MCF 10A (cell line): ENCODE measurements around the gene TNP2. TPM values are rescaled to one million over a fixed set of nuclear protein-coding genes. Genes with fewer than 3 reads are reported as not detected.
A peak's percentile ranks its signal among the peaks of the same experiment; 100 is the strongest.

Experiments used
- BruUV-seq: library from RNA; stranded (reverse); fragments of 400-500 nt; replicated peaks from 2 replicates; lab custom pipeline; 2021; lab: Mats Ljungman, UMichigan
- CTCF ChIA-PET: fragments of 300-600 bp; sonication (Branson Sonifier 250); formaldehyde crosslinking; extraction: SDS; loops from one replicate; lab custom pipeline; 2021; ENCODE audit warnings: antibody characterized with exemption, inconsistent platforms; lab: Yijun Ruan, JAX
- POLR2A ChIA-PET: fragments of 300-600, 350-650 bp; sonication (Branson Sonifier 250); formaldehyde crosslinking; extraction: SDS; loops from one replicate; lab custom pipeline; 2020; ENCODE audit warnings: antibody characterized with exemption, inconsistent platforms; lab: Yijun Ruan, JAX
- DNase-seq: peaks from one replicate; pipeline ENCODE4 v3.0.0-alpha.2; 2018; ENCODE audit not compliant: unreplicated experiment
- H3K27ac Mint-ChIP-seq: one replicate; pipeline ENCODE4 v1.8.0; 2022; ENCODE audit warnings: mild to moderate bottlenecking, low read depth, mixed read lengths; ENCODE audit not compliant: unreplicated experiment
- H3K27me3 Mint-ChIP-seq: one replicate; pipeline ENCODE4 v1.8.0; 2022; ENCODE audit warnings: mixed read lengths; ENCODE audit not compliant: insufficient read depth, unreplicated experiment
- H3K36me3 Mint-ChIP-seq: one replicate; pipeline ENCODE4 v1.8.0; 2022; ENCODE audit warnings: mild to moderate bottlenecking, moderate library complexity, mixed read lengths; ENCODE audit not compliant: insufficient read depth, unreplicated experiment
- H3K4me1 Mint-ChIP-seq: one replicate; pipeline ENCODE4 v1.8.0; 2022; ENCODE audit warnings: mixed read lengths; ENCODE audit not compliant: insufficient read depth, unreplicated experiment
- H3K4me3 Mint-ChIP-seq: one replicate; pipeline ENCODE4 v1.8.0; 2022; ENCODE audit warnings: mild to moderate bottlenecking, moderate library complexity, mixed read lengths; ENCODE audit not compliant: unreplicated experiment
- H3K9me3 Mint-ChIP-seq: one replicate; pipeline ENCODE4 v1.8.0; 2022; ENCODE audit warnings: mixed read lengths; ENCODE audit not compliant: unreplicated experiment
- intact Hi-C: fragments of 100-400 bp; cut with micrococcal nuclease; formaldehyde crosslinking; loops from 2 replicates; pipeline ENCODE4 v1.14.1; 2022
- total RNA-seq: library from RNA; stranded (reverse); gene quantifications from 2 replicates; pipeline ENCODE4 v1.2.3, GENCODE V29; 2022
- TF ChIP-seq, protein P1 (sequence below): fragments of 200-600 bp; IDR thresholded peaks from one replicate; pipeline ENCODE4 v1.8.0; 2022; ENCODE audit warnings: antibody characterized with exemption, mild to moderate bottlenecking; ENCODE audit not compliant: unreplicated experiment

The TNP2 gene
- total RNA-seq, 1 experiment from 2014 or later, result not detected

DNA sequence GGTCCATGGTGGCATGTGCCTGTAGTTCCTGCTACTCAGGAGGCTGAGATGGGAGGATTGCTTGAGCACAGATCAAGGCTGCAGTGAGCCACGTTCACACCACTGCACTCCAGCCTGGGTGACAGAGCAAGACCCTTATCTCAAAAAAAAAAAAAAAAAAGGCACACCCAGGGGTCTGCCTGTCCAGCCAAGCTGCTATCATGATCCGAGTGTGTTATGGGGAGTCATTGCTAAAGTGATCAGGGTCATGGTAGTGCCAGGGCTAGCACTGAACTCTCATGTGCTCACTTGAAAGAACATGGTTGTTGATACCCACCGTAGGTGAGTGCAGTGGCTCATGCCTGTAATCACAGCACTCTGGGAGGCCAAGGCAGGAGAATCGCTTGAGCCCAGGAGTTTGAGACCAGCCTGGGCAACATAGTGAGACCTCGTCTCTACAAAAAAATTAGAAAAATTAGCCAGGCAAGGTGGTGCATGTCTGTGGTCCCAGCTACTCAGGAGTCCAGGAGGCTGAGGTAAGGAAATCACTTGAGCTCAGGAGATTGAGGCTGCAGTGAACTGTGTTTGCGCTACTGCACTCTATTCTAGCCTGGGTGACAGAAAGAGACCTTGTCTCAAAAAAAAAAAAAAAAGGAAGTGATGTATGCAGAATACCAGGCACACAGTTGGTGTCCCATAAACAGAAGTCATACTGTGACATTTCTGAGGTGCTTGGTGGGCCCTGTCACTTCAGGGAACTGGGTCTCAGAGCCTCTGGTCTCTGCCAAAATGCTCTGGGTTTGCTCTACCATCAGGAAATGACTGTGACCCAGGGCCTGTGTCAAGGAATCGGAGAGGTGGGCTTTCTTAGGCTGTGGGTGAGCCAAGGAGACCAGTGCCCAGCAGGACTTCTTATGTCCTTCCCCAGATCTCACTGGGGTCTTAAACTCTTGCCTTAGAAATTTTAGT lies 9.8 kb upstream of the TNP2 start:
- TF ChIP-seq, protein P1, sequence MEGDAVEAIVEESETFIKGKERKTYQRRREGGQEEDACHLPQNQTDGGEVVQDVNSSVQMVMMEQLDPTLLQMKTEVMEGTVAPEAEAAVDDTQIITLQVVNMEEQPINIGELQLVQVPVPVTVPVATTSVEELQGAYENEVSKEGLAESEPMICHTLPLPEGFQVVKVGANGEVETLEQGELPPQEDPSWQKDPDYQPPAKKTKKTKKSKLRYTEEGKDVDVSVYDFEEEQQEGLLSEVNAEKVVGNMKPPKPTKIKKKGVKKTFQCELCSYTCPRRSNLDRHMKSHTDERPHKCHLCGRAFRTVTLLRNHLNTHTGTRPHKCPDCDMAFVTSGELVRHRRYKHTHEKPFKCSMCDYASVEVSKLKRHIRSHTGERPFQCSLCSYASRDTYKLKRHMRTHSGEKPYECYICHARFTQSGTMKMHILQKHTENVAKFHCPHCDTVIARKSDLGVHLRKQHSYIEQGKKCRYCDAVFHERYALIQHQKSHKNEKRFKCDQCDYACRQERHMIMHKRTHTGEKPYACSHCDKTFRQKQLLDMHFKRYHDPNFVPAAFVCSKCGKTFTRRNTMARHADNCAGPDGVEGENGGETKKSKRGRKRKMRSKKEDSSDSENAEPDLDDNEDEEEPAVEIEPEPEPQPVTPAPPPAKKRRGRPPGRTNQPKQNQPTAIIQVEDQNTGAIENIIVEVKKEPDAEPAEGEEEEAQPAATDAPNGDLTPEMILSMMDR, result no peak
- H3K4me1 Mint-ChIP-seq, result peaks cover 6% of the 10 kb centered on the region
- no peak overlapping the region for H3K27ac Mint-ChIP-seq
- DNase-seq, result no peak
- BruUV-seq, result no TSS peak
- intact Hi-C loops, result no loop called here
- CTCF ChIA-PET, result interaction anchor here (0.5 to 0.7 kb wide), 2 partner anchors 38 to 74 kb away, joined by 3 read pairs; no protein-coding TSS in a partner anchor
- H3K9me3 Mint-ChIP-seq, result no peaks in the 10 kb centered on the region
- peaks cover 19% of the 10 kb centered on the region for H3K27me3 Mint-ChIP-seq
- no peaks in the 10 kb centered on the region for H3K36me3 Mint-ChIP-seq
- POLR2A ChIA-PET, result no interaction called here
- H3K4me3 Mint-ChIP-seq, result no peak overlapping the region

DNA sequence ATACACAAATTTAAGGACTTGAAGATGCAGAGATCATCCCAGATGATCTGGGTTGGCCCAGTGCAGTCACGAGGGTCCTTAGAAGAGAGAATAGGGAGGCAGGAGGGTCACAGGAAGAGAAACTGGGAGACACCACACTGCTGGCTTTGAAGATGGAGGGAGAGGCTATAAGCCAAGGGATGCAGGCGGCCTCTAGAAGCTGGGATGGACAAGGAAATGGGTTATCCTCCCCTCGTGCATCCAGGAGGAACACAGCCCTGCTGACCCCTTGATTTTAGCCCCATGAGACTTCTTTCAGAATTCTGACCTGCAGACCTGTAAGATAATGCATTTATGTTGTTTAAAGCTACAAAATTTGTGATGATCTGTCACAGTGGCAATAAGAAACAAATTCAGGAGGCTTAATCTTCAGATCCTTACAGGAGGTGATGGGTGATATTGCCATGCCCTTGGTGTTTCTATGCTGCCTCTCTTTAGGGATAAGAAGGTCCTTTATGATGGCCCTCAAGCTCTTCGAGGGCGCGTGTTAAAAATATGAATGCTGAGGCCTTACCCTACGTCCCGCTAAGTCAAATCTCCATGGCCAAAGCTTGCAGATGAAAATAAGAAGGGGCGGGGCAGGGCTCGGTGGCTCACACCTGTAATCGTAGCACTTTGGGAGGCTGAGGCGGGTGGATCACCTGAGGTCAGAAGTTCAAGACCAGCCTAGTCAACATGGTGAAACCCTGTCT lies 8.6 kb upstream of the TNP2 start:
- no peak overlapping the region for H3K27ac Mint-ChIP-seq

DNA sequence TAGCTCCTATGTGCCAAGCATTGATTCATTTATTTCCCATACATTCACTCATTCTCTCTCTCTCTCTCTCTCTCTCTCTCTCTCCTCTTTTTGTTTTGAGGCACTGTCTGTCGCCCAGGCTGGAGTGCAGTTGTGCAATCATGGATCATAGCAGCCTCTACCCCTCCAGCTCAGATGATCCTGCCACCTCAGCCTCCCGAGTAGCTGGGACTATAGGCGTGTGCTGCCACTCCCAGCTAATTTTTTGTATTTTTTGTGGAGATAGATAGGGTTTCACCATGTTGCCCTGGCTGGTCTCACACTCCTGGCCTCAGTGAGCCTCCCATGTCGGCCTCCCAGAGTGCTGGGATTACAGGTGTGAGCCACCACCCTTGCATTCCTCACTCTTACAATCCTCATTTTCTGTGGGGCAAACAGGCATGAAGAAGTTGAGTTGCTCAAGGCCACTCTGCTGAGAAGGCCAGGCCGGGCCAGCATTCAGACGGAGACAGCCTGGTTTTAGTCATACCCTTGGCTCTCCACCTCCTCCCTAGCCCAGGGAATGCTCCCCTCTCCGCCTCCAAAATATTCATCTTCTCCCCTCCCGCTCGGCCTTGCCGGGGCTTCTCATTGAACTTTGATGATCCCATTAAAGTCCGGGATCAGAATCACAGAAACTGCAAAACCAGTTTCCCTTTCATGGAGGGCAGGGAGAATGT lies 7.9 kb upstream of the TNP2 start:
- no peak overlapping the region for H3K4me3 Mint-ChIP-seq
- TF ChIP-seq, protein P1, result no peak
- no peaks in the 10 kb centered on the region for H3K9me3 Mint-ChIP-seq
- no TSS peak for BruUV-seq
- peak; percentile 15 for DNase-seq
- no peak overlapping the region for H3K27ac Mint-ChIP-seq
- ChIA-PET CTCF (interaction anchor here (0.9 to 1.0 kb wide), 2 partner anchors 309 to 322 kb away, joined by 3 read pairs; no protein-coding TSS in a partner anchor), POLR2A (interaction anchor here (0.7 kb wide), 1 partner anchor 14 kb away, joined by 3 read pairs; no protein-coding TSS in a partner anchor)
- intact Hi-C loops, result no loop called here
- peaks cover 4% of the 10 kb centered on the region for H3K27me3 Mint-ChIP-seq
- H3K4me1 Mint-ChIP-seq, result peaks cover 6% of the 10 kb centered on the region
- H3K36me3 Mint-ChIP-seq, result no peaks in the 10 kb centered on the region

More for the DNA sequence above, 8.6 kb upstream of the TNP2 start:
- no peak for DNase-seq
- Mint-ChIP-seq H3K36me3 (no peaks in the 10 kb centered on the region), H3K4me3 (no peak overlapping the region), H3K27me3 (peaks cover 11% of the 10 kb centered on the region), H3K9me3 (no peaks in the 10 kb centered on the region), H3K4me1 (peaks cover 6% of the 10 kb centered on the region)
- intact Hi-C loops, result no loop called here
- BruUV-seq, result no TSS peak
- CTCF ChIA-PET, result no interaction called here
- POLR2A ChIA-PET, result interaction anchor here (0.7 to 1.0 kb wide), 2 partner anchors 9 to 15 kb away, joined by 3 read pairs; partner anchors contain the start of gene TNP2
- TF ChIP-seq, protein P1, result no peak
